ENCODE measurements around the gene COL5A3.

The COL5A3 gene

DNA sequence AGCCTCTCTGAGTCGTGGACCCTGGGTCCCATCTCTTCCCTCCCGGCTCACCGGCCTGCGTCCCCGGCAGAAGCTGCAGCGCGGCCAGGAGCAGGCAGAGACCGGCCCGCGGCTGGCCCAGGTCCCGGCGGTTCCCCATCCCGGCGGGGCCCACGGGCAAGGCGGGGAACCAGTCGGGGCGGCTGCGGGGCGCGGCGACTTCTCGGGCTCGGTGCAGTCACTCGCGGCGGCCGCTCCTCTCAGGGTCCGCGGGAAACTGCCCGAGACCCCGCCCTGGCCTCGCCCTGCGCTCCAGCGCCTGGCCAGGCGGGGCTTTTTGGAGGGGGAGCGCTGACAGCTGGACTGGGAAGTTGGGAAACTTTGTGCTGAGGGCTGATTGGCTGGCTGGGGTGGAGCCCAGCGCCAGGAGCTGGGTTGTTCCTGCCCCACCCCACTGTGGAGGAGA is at the start of gene COL5A3:
Gene COL5A3 (minus strand): TSS at position 258 of the 445 bp plus-strand sequence. CDS start 119 bp downstream, at position 139.
- H3K27ac ChIP-seq = no peak within 1 kb of the TSS

DNA sequence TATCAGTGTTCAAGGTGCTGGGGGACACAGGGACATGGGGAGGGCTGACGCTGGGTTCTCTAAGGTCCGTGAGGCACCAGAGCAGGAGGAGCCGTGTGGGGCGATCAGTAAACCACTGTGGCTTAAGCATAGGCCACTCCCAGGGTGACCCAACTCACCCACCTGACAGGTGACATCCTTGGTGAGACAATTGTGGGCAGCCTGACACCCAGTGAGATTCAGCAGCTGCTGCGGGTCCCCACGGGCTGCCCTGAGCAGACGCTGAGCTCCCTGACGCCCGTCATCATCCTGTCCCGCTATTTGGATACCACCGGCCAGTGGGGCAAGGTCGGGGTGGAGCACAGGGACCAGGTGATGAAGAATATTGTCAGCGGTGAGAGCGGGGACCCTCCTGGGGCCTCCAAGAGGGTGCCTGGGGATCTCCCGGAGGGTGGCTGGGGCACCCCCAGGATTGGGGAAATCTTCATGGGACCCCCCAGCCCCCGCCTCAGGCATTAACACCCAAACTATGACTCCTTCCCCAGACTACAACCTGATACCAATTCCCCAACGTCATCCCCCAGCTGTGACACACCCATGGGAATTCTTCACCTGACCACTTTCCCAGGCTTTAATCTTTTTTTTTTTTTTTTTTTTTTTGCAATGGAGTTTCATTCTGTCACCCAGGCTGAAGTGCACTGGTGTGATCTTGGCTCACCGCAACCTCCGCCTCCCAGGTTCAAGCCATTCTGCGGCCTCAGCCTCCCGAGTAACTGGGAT is 42.5 kb upstream of the COL5A3 start:
- TF ChIP-seq, protein P1, sequence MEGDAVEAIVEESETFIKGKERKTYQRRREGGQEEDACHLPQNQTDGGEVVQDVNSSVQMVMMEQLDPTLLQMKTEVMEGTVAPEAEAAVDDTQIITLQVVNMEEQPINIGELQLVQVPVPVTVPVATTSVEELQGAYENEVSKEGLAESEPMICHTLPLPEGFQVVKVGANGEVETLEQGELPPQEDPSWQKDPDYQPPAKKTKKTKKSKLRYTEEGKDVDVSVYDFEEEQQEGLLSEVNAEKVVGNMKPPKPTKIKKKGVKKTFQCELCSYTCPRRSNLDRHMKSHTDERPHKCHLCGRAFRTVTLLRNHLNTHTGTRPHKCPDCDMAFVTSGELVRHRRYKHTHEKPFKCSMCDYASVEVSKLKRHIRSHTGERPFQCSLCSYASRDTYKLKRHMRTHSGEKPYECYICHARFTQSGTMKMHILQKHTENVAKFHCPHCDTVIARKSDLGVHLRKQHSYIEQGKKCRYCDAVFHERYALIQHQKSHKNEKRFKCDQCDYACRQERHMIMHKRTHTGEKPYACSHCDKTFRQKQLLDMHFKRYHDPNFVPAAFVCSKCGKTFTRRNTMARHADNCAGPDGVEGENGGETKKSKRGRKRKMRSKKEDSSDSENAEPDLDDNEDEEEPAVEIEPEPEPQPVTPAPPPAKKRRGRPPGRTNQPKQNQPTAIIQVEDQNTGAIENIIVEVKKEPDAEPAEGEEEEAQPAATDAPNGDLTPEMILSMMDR (conservative IDR thresholded peaks at IDR 0.05) = no peak
- H3K27ac ChIP-seq = no peak overlapping the region

More for the DNA sequence above, at the start of gene COL5A3:
- TF ChIP-seq, protein P1 (conservative IDR thresholded peaks at IDR 0.05) = no peak

DNA sequence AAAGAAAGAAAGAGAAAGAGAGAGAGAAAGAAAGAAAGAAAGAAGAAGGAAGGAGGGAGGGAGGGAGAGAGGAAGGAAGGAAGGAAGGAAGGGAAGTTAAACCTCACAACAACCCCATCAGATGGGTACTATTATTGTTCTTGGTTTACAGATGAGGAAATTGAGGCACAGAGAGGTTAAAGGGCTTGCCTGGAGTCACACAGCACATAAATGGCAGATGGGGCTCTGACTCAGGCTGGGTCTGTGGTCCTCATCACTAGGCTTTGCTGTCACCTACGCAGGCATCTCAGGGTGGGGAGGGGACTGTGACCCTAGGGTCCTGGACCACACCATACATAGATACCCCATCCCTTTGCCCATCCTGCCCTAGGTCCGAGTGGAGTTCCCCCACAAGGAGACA is 39.3 kb upstream of the COL5A3 start:
- H3K27ac ChIP-seq = no peak overlapping the region
- TF ChIP-seq, protein P1 (conservative IDR thresholded peaks at IDR 0.05) = no peak

DNA sequence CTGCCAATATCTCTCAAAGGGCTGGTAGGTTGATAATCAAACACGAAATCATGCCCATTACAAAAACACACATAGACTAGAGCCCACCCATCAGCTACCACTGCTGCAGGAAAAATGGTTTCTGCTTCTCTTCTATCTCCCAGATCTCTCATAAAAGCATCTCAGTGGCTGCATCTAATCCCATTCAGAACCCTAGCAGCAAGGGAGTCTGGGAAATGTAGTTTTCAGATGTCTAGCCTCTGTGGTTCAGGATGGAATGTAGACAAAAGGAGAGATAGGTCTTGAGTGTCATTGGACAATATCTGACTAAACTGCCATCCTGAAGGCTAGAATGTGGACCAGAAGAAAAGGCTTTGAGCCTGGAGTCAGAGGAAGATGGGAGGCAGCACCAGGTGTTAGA is 35.1 kb upstream of the COL5A3 start:
- TF ChIP-seq, protein P1 (conservative IDR thresholded peaks at IDR 0.05) = no peak
- H3K27ac ChIP-seq = no peak overlapping the region

DNA sequence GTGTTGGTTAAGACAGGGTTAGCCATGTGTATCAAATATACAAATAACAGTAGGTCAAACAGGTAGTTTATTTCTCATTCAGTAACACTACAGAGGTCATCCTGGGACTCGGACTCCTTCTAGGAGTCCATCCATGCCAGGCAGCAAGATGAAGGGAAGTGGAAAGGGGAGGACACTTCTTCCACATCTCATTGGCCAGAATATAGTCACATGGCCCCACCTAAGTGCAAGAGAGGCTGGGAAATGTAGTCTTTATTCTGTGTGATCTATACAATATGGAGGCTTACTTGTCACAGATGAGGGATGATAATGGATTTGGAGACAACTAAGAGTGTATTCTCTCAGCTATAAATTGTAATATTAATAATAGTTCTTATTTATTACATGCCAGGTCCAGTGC is 34.1 kb upstream of the COL5A3 start:
- no peak overlapping the region for H3K27ac ChIP-seq
- TF ChIP-seq, protein P1 (conservative IDR thresholded peaks at IDR 0.05) = no peak

DNA sequence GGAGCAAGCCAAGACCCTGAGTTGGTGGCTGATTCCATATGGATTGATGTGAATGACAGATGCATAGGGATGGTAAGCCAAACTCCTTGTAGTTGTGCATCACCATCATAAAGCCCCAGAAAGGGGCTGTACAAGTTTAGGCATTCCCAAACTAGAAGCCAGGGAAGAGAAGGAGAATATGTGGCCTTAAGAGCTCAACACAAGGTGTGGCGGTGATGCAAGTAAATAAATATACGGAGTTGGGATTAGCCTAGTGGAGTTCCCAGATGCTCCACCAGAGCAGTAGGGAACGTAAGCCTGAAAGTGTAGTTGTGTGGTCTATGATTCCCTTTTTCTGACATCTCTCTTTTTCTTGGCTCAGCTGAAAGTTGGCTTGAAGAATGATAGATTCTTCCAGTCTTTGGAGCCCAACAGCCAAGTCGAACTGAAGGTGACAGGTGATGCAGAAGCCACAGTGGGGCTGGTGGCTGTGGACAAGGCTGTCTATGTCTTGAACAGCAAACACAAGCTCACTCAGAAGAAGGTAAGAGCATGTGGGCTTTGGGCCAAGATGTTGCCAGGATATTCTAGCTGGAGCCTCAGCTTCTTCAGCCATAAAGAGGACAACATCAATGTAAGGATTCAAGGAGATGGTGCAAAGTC is 33.1 kb upstream of the COL5A3 start:
- no peak overlapping the region for H3K27ac ChIP-seq
- TF ChIP-seq, protein P1 (conservative IDR thresholded peaks at IDR 0.05) = no peak

DNA sequence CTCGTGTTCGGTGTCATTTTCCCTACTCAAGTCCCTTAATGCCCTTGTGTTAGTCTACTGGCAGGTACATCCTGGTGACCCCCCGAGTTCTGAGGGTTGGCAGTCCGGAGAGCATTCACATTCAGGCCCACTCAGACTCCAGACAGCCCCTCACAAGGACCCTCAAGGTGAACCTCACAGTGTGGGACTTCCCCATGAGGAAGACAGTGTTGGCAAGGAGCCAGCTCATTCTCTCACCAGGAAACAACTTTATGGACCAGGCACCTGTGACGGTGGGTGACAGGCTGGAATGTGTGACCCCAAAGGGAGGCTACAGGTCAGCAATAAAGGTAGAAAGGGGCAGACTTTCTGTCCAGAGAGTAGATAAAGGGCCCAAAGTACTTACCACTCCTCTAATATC is 27.5 kb upstream of the COL5A3 start:
- H3K27ac ChIP-seq = no peak overlapping the region
- TF ChIP-seq, protein P1 (conservative IDR thresholded peaks at IDR 0.05) = no peak
